Testis (tissue), 3 donors: ENCODE measurements around the gene CPB1. TPM values are rescaled to one million over a fixed set of nuclear protein-coding genes. Genes with fewer than 3 reads are reported as not detected.

Experiments
- DNase-seq: peaks from one replicate; pipeline ENCODE4 v3.0.0-alpha.2; 2019
- H3K27ac ChIP-seq, 2 donors: fragments of 200-600 bp; sonication (generic); one replicate each; pipeline ENCODE4 v1.5.1; 2019
- H3K27me3 ChIP-seq: fragments of 200-600 bp; sonication (generic); one replicate; pipeline ENCODE4 v1.5.1; 2019
- H3K36me3 ChIP-seq: fragments of 200-600 bp; sonication (generic); one replicate; pipeline ENCODE4 v1.5.1; 2017; ENCODE audit warnings: low read depth; ENCODE audit errors: missing control alignments
- H3K4me1 ChIP-seq: fragments of 200-600 bp; sonication (generic); one replicate; pipeline ENCODE4 v1.5.1; 2019
- H3K4me3 ChIP-seq, 2 donors: fragments of 200-600 bp; sonication (generic); one replicate each; pipeline ENCODE4 v1.5.1; 2017 to 2019
- H3K9me3 ChIP-seq: fragments of 200-600 bp; sonication (generic); one replicate; pipeline ENCODE4 v1.5.1; 2017
- POLR2A ChIP-seq: fragments of 450-650 bp; IDR thresholded peaks from one replicate; pipeline ENCODE4 v1.6.1; 2017; ENCODE audit warnings: antibody characterized with exemption, mild to moderate bottlenecking, moderate library complexity
- WGBS, 2 donors: methylation state at CpG; one replicate each; pipeline ENCODE4 v1.1.5; 2018; 5-methylcytosine and 5-hydroxymethylcytosine counted together
- intact Hi-C: fragments of 100-400 bp; cut with DNase I; formaldehyde crosslinking; loops from one replicate; pipeline ENCODE4 v1.15.1; 2023; ENCODE audit warnings: low total_unique reads
- polyA plus RNA-seq: library from polyadenylated mRNA; stranded (reverse); fragments of 350-450 nt; fragmentation: Illumina TruSeq; extraction: RNeasy Lipid Tissue Mini Kit (QIAGEN cat#74804); gene quantifications from one replicate; pipeline ENCODE4 v1.2.3, GENCODE V29; 2014; ENCODE audit warnings: low read depth, low replicate concordance; ENCODE audit not compliant: insufficient read depth
- total RNA-seq, 2 donors: library from RNA; depleted of rRNA; stranded (reverse); fragments of >200 nt; gene quantifications; one replicate each; pipeline ENCODE4 v1.2.3, GENCODE V29; 2016
- TF ChIP-seq, protein P1 (sequence below), 3 experiments: fragments of 450-650 bp in 2 of 3; fragments of 200-600 bp in 1 of 3; sonication (generic) in 1 of 3; IDR thresholded peaks; one replicate each; pipeline ENCODE4 v1.5.1; 2016 to 2019; ENCODE audit warnings: antibody characterized with exemption in 3 of 3, mild to moderate bottlenecking in 2 of 3, moderate library complexity in 1 of 3

Gene CPB1
- total and polyA plus RNA-seq, 3 donors from 2014 or later, result 1.4 to 2.3 (median 1.7) TPM

DNA sequence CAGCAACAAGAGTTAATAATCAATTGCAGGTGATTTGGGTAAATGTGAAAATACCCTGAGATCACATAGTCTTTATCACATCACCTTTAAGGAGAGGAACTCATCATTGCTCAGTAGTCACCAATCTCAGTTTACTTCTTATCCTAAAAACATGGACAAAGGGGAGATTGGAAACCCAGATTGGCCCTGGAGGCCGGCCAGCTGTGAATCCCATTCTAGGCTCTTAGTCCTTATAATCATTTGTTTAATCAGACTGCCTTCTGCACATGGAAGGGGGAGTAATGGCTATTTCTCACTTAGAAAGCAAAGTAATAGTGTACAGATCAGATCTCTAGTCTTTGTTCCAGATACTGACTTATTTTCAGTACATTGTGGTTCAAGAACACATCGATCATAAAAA, 37.2 kb upstream of the CPB1 start:
- Histone ChIP-seq H3K4me1 (no peaks in the 10 kb centered on the region), H3K27ac (peak overlapping the region in 1 of 2 donors; percentile 66), H3K4me3 (no peak overlapping the region), H3K36me3 (no peaks in the 10 kb centered on the region), H3K27me3 (no peaks in the 10 kb centered on the region), H3K9me3 (no peaks in the 10 kb centered on the region)
- no peak for DNase-seq
- no peak for TF ChIP-seq POLR2A
- TF ChIP-seq, protein P1, sequence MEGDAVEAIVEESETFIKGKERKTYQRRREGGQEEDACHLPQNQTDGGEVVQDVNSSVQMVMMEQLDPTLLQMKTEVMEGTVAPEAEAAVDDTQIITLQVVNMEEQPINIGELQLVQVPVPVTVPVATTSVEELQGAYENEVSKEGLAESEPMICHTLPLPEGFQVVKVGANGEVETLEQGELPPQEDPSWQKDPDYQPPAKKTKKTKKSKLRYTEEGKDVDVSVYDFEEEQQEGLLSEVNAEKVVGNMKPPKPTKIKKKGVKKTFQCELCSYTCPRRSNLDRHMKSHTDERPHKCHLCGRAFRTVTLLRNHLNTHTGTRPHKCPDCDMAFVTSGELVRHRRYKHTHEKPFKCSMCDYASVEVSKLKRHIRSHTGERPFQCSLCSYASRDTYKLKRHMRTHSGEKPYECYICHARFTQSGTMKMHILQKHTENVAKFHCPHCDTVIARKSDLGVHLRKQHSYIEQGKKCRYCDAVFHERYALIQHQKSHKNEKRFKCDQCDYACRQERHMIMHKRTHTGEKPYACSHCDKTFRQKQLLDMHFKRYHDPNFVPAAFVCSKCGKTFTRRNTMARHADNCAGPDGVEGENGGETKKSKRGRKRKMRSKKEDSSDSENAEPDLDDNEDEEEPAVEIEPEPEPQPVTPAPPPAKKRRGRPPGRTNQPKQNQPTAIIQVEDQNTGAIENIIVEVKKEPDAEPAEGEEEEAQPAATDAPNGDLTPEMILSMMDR (IDR thresholded peaks at IDR 0.05), result no peak
- WGBS, 2 donors, result 75 to 89% methylated on average over 2 of the region's 2 CpGs
- intact Hi-C loops, result no loop called here

DNA sequence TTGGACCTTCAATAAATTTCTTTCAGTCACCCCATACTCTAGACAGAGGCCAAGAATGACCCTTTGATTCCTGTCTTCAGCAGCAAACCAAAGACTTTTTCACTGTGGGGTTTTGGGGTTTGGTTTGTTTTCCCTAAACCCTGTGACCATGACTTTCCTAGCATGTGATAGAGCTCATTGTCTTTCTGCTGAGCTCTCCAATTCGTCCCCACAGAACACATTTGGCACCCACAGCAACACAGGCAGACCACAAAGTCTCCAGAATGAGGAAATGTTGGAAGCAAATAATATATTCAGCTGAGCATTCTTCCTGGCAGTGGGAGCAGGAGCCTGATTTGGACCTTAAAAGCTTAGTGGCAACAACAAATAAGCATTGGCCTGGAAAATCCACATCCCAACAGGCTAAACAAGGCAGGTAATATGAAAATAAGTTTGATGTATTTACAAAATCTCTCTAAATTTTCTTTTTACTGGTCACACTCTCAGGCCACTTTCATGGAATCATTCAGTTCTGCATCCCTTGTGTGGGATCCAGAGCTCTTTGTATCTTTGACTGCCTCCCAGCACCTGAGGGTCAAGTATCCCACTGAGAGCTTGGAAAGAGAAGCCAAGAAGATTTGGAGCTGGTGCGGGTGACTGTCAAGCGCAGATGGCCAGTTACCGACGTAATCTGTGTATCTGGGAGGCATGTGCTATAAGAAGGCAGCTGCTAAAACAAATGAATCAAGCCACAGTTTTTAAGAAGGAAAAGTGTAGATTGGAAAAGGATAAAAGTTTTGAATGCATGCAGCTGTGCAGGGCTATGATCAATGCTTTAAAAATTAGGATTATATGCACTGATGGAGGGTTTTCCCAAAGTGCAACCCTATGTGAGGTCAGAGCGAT, 36.5 kb upstream of the CPB1 start:
- intact Hi-C loops, result no loop called here
- Histone ChIP-seq H3K36me3 (no peaks in the 10 kb centered on the region), H3K9me3 (no peaks in the 10 kb centered on the region), H3K4me3 (no peak overlapping the region), H3K4me1 (no peaks in the 10 kb centered on the region), H3K27ac (peak overlapping the region in 1 of 2 donors; percentile 66), H3K27me3 (no peaks in the 10 kb centered on the region)
- 51 to 67% methylated on average over 6 of the region's 6 CpGs for WGBS, 2 donors
- peak; percentile 55 for DNase-seq
- TF ChIP-seq, protein P1 (IDR thresholded peaks at IDR 0.05), result no peak
- no peak for TF ChIP-seq POLR2A

DNA sequence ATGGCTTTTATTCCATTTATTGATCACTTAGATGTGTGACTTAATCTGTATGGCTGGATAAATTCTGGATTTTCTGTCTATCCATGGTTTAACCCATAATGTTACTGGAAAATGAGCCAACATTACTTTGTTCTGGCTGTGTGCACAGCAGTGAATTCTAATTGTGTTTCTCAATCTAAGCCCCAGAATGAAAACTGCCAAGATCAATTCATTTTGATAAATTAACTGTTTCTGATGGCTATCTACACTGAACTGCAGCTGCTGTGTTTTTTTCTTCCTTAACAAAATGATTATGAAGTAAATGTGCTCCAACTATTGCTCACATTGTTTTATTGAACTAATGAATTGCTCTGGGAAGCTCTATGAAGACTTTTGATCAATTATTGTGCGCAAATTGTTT, 35.7 kb upstream of the CPB1 start:
- Histone ChIP-seq H3K27me3 (no peaks in the 10 kb centered on the region), H3K4me3 (no peak overlapping the region), H3K27ac (no peak overlapping the region), H3K4me1 (no peaks in the 10 kb centered on the region), H3K36me3 (no peaks in the 10 kb centered on the region), H3K9me3 (no peaks in the 10 kb centered on the region)
- no peak for DNase-seq
- intact Hi-C loops, result no loop called here
- WGBS, 2 donors, result 95 to 100% methylated on average over 1 of the region's 1 CpG
- TF ChIP-seq POLR2A, result no peak
- TF ChIP-seq, protein P1 (IDR thresholded peaks at IDR 0.05), result no peak

GRCh38 chr3:148792516-148792915, 35.1 kb upstream of the CPB1 start:
- Histone ChIP-seq H3K27me3 (no peaks in the 10 kb centered on the region), H3K4me1 (no peaks in the 10 kb centered on the region), H3K4me3 (no peak overlapping the region), H3K36me3 (no peaks in the 10 kb centered on the region), H3K27ac (no peak overlapping the region), H3K9me3 (no peaks in the 10 kb centered on the region)
- WGBS, 2 donors, result 86 to 96% methylated on average over 1 of the region's 1 CpG
- DNase-seq, result no peak
- intact Hi-C loops, result no loop called here
- TF ChIP-seq POLR2A, result no peak
- TF ChIP-seq, protein P1 (IDR thresholded peaks at IDR 0.05), result no peak

- intact Hi-C loops, result no loop called here
- 74 to 89% methylated on average over 1 of the region's 1 CpG for WGBS, 2 donors
- H3K4me3 ChIP-seq, result no peak overlapping the region
Measured at GRCh38 chr3:148796799-148797198, 30.8 kb upstream of the CPB1 start.

More at GRCh38 chr3:148796799-148797198, 30.8 kb upstream of the CPB1 start:
- DNase-seq, result no peak
- Histone ChIP-seq H3K36me3 (no peaks in the 10 kb centered on the region), H3K4me1 (no peaks in the 10 kb centered on the region), H3K9me3 (no peaks in the 10 kb centered on the region), H3K27ac (no peak overlapping the region), H3K27me3 (no peaks in the 10 kb centered on the region)
- TF ChIP-seq, protein P1 (IDR thresholded peaks at IDR 0.05), result no peak
- no peak for TF ChIP-seq POLR2A
